ENCODE measurements around the gene SPDYE8.
"Not testable (repeated sequence)": the region's sequence is repeated elsewhere in the genome, so short reads cannot be mapped to it uniquely, and the experiment has no call there.

- TF ChIP-seq CTCF, POLR2A, POLR2AphosphoS5 (IDR thresholded peaks at IDR 0.05): not testable (repeated sequence)
These were observed 28.2 kb upstream of the SPDYE8 start, which contains the start of gene SPDYE11 for GRCh38 chr7:73057811-73058210.

Data from transverse colon (tissue), 4 donors.